H9 (cell line): ENCODE data around the gene TOR1B. TPM values are rescaled to one million over a fixed set of nuclear protein-coding genes. Genes with fewer than 3 reads are reported as not detected.

ENCODE experiments used
- DNase-seq: peaks from one replicate; pipeline ENCODE4 v3.0.0-alpha.2; 2017
- H2AFZ ChIP-seq: one replicate; pipeline ENCODE4 v1.6.1; 2013; ENCODE audit warnings: mild to moderate bottlenecking, low read length, control low read depth, moderate library complexity
- H2AK5ac ChIP-seq: 2 replicates; pipeline ENCODE4 v1.6.1; 2013; ENCODE audit warnings: low read length, control low read depth, mixed read lengths; ENCODE audit not compliant: insufficient read length
- H2BK120ac ChIP-seq: one replicate; pipeline ENCODE4 v1.6.1; 2013; ENCODE audit warnings: low read depth, mild to moderate bottlenecking, low read length, control low read depth, inconsistent platforms; ENCODE audit not compliant: poor library complexity, severe bottlenecking
- H2BK12ac ChIP-seq: 2 replicates; pipeline ENCODE4 v1.6.1; 2013; ENCODE audit warnings: low read length, control low read depth, mixed read lengths, low read depth; ENCODE audit not compliant: insufficient read length
- H2BK15ac ChIP-seq: 2 replicates; pipeline ENCODE4 v1.6.1; 2013; ENCODE audit warnings: low read depth, low read length, control low read depth
- H2BK20ac ChIP-seq: one replicate; pipeline ENCODE4 v1.6.1; 2013; ENCODE audit warnings: low read depth, mild to moderate bottlenecking, low read length, control low read depth, inconsistent platforms; ENCODE audit not compliant: poor library complexity, severe bottlenecking
- H2BK5ac ChIP-seq: 2 replicates; pipeline ENCODE4 v1.6.1; 2013; ENCODE audit warnings: low read length, control low read depth, mixed read lengths; ENCODE audit not compliant: insufficient read length
- H3K14ac ChIP-seq: 2 replicates; pipeline ENCODE4 v1.6.1; 2013; ENCODE audit warnings: low read length, control low read depth; ENCODE audit not compliant: insufficient read depth
- H3K18ac ChIP-seq: 2 replicates; pipeline ENCODE4 v1.6.1; 2013; ENCODE audit warnings: low read depth, mild to moderate bottlenecking, mixed read lengths, low read length, control low read depth; ENCODE audit not compliant: insufficient read length
- H3K23ac ChIP-seq: 2 replicates; pipeline ENCODE4 v1.6.1; 2013; ENCODE audit warnings: low read length, control low read depth, mixed read lengths, low read depth; ENCODE audit not compliant: insufficient read length
- H3K23me2 ChIP-seq: 2 replicates; pipeline ENCODE4 v1.6.1; 2013; ENCODE audit warnings: low read depth, mild to moderate bottlenecking, mixed read lengths, low read length, control low read depth; ENCODE audit not compliant: insufficient read length, poor library complexity, severe bottlenecking
- H3K27ac ChIP-seq: 2 replicates; pipeline ENCODE4 v1.5.1; 2013; ENCODE audit warnings: low read length, control low read depth, mixed read lengths, low read depth; ENCODE audit not compliant: insufficient read length
- H3K27me3 ChIP-seq: 2 replicates; pipeline ENCODE4 v1.6.1; 2013; ENCODE audit warnings: low read length, control low read depth, inconsistent platforms; ENCODE audit not compliant: insufficient read depth
- H3K4ac ChIP-seq: 2 replicates; pipeline ENCODE4 v1.6.1; 2013; ENCODE audit warnings: low read depth, mild to moderate bottlenecking, control low read depth, inconsistent platforms, low read length, moderate library complexity
- H3K4me1 ChIP-seq: 2 replicates; pipeline ENCODE4 v1.6.1; 2013; ENCODE audit warnings: low read length, control low read depth, inconsistent platforms; ENCODE audit not compliant: insufficient read depth
- H3K4me2 ChIP-seq: 2 replicates; pipeline ENCODE4 v1.6.1; 2013; ENCODE audit warnings: low read length, control low read depth, mixed read lengths; ENCODE audit not compliant: insufficient read length, insufficient read depth
- H3K56ac ChIP-seq: 2 replicates; pipeline ENCODE4 v1.6.1; 2013; ENCODE audit warnings: low read depth, mild to moderate bottlenecking, mixed read lengths, low read length, control low read depth; ENCODE audit not compliant: insufficient read length
- H3K79me1 ChIP-seq: 2 replicates; pipeline ENCODE4 v1.6.1; 2013; ENCODE audit warnings: low read depth, mild to moderate bottlenecking, moderate library complexity, low read length, control low read depth, inconsistent platforms; ENCODE audit not compliant: insufficient read depth, poor library complexity, severe bottlenecking
- H3K79me2 ChIP-seq: 2 replicates; pipeline ENCODE4 v1.6.1; 2013; ENCODE audit warnings: low read length, control low read depth, inconsistent platforms; ENCODE audit not compliant: insufficient read depth
- H3K9ac ChIP-seq: 2 replicates; pipeline ENCODE4 v1.6.1; 2013; ENCODE audit warnings: low read length, control low read depth, mixed read lengths; ENCODE audit not compliant: insufficient read length; ENCODE audit errors: extremely low read depth
- H3K9me3 ChIP-seq: one replicate; pipeline ENCODE4 v1.6.1; 2013; ENCODE audit warnings: low read depth, low read length, inconsistent platforms; ENCODE audit not compliant: control insufficient read depth
- H3T11ph ChIP-seq: one replicate; pipeline ENCODE4 v1.6.1; 2013; ENCODE audit warnings: mild to moderate bottlenecking, low read length, control low read depth, inconsistent platforms
- H4K20me1 ChIP-seq: one replicate; pipeline ENCODE4 v1.6.1; 2013; ENCODE audit not compliant: control insufficient read depth, insufficient read length, insufficient read depth
- H4K5ac ChIP-seq: 2 replicates; pipeline ENCODE4 v1.6.1; 2013; ENCODE audit warnings: low read depth, mild to moderate bottlenecking, mixed read lengths, low read length, control low read depth; ENCODE audit not compliant: insufficient read length
- H4K8ac ChIP-seq: replicated peaks from 2 replicates; pipeline ENCODE4 v1.6.1; 2013; ENCODE audit warnings: low read length, control low read depth, mixed read lengths, low read depth; ENCODE audit not compliant: insufficient read length
- H4K91ac ChIP-seq: 2 replicates; pipeline ENCODE4 v1.6.1; 2013; ENCODE audit warnings: low read depth, mild to moderate bottlenecking, moderate library complexity, mixed read lengths, low read length, control low read depth; ENCODE audit not compliant: insufficient read length
- H3K27ac Mint-ChIP-seq, 3 experiments: 2 replicates in 2 of 3; 3 replicates in 1 of 3; pipeline ENCODE4 v1.8.0; 2020 to 2021; ENCODE audit warnings: mixed read lengths in 3 of 3, mild to moderate bottlenecking in 1 of 3, moderate library complexity in 1 of 3
- H3K27me3 Mint-ChIP-seq: 2 replicates; pipeline ENCODE4 v1.8.0; 2021; ENCODE audit warnings: low read depth, mild to moderate bottlenecking, moderate library complexity, mixed read lengths
- H3K36me3 Mint-ChIP-seq, 3 experiments: 2 replicates in 2 of 3; 3 replicates in 1 of 3; pipeline ENCODE4 v1.8.0; 2020 to 2021; ENCODE audit warnings: low read depth in 3 of 3, mixed read lengths in 3 of 3; ENCODE audit not compliant: insufficient read depth in 1 of 3
- H3K4me1 Mint-ChIP-seq, 2 experiments: 2 replicates each; pipeline ENCODE4 v1.8.0; 2020; ENCODE audit warnings: mixed read lengths in 2 of 2
- H3K4me3 Mint-ChIP-seq, 2 experiments: 2 replicates in 1 of 2; 3 replicates in 1 of 2; pipeline ENCODE4 v1.8.0; 2020 to 2021; ENCODE audit warnings: mild to moderate bottlenecking in 2 of 2, mixed read lengths in 2 of 2, moderate library complexity in 1 of 2
- H3K9me3 Mint-ChIP-seq, 2 experiments: 2 replicates in 1 of 2; 3 replicates in 1 of 2; pipeline ENCODE4 v1.8.0; 2020; ENCODE audit warnings: mild to moderate bottlenecking in 2 of 2, mixed read lengths in 2 of 2, moderate library complexity in 1 of 2
- CTCF ChIP-seq: fragments of 200-600 bp; sonication (generic); conservative IDR thresholded peaks from 3 replicates; pipeline ENCODE4 v1.8.0; 2021; ENCODE audit warnings: antibody characterized with exemption, mild to moderate bottlenecking
- WGBS: extraction: QIAGEN DNeasy Blood & Tissue Kit; methylation state at CpG from one replicate; pipeline ENCODE4 v1.1.7; 2013; ENCODE audit warnings: missing lambda C conversion rate, low lambda C conversion rate, mixed read lengths; ENCODE audit not compliant: insufficient read length; ENCODE audit errors: extremely low coverage; 5-methylcytosine and 5-hydroxymethylcytosine counted together
- total RNA-seq: library from RNA; stranded (reverse); gene quantifications from 2 replicates; pipeline ENCODE4 v1.2.1, GENCODE V29; 2021

Gene TOR1B
- total RNA-seq, 1 experiment from 2014 or later = 18.1 TPM

GRCh38 chr9:129770741-129771140 is 32.2 kb upstream of the TOR1B start:
- no peak for DNase-seq
- Histone ChIP-seq H4K20me1 (peaks cover 2% of the 10 kb centered on the region), H4K5ac (no peak overlapping the region), H3K27me3 (no peaks in the 10 kb centered on the region), H3K4ac (no peak overlapping the region), H3K18ac (no peak overlapping the region), H3K23me2 (peaks cover 3% of the 10 kb centered on the region), H3K4me1 (no peaks in the 10 kb centered on the region), H3T11ph (no peak overlapping the region), H3K14ac (no peak overlapping the region), H2AK5ac (no peak overlapping the region), H2BK12ac (no peak overlapping the region), H3K23ac (no peak overlapping the region), H2BK15ac (no peak overlapping the region), H2AFZ (no peak overlapping the region), H4K91ac (no peak overlapping the region), H3K9me3 (no peaks in the 10 kb centered on the region), H3K56ac (no peak overlapping the region), H3K27ac (no peak overlapping the region), H3K79me1 (no peaks in the 10 kb centered on the region), H3K4me2 (no peak overlapping the region), H2BK20ac (no peak overlapping the region), H3K9ac (no peak overlapping the region), H2BK5ac (no peak overlapping the region), H2BK120ac (no peak overlapping the region), H3K79me2 (no peaks in the 10 kb centered on the region), H4K8ac (no peak overlapping the region)
- H3K4me3 Mint-ChIP-seq = no peak overlapping the region
- H3K27ac Mint-ChIP-seq = 0 out of 7 replicates have a peak overlapping the region, but pooled peaks of 1 of the 3 experiments have one; percentile 34
- TF ChIP-seq CTCF = no peak
- H3K36me3 Mint-ChIP-seq = no peaks in the 10 kb centered on the region
- no CpG with 5 or more reads among the region's 5 CpGs for WGBS
- no peaks in the 10 kb centered on the region; a peak in 1 of 4 replicates for H3K4me1 Mint-ChIP-seq
- no peaks in the 10 kb centered on the region for H3K9me3 Mint-ChIP-seq
- H3K27me3 Mint-ChIP-seq = peaks cover 11% of the 10 kb centered on the region
